ENCODE data around the gene CAPZB.

CAPZB gene

GRCh38 chr1:19444296-19445021 lies 40.9 kb downstream of the CAPZB start:
- TF ChIP-seq CTCF (conservative IDR thresholded peaks at IDR 0.05; ENCODE audit: low read depth, low read length) = no peak
- no peak for DNase-seq (ENCODE audit: low read depth)
- H3K4me3 ChIP-seq (ENCODE audit: low read depth, low read length) = no peak overlapping the region

- DNase-seq (ENCODE audit: low read depth) = no peak
- TF ChIP-seq CTCF (conservative IDR thresholded peaks at IDR 0.05; ENCODE audit: low read depth, low read length) = no peak
- H3K4me3 ChIP-seq (ENCODE audit: low read depth, low read length) = no peak overlapping the region
Observed at GRCh38 chr1:19443326-19443725, 42.0 kb downstream of the CAPZB start.

- no peak overlapping the region for H3K4me3 ChIP-seq (ENCODE audit: low read depth, low read length)
- DNase-seq (ENCODE audit: low read depth) = peak; percentile 52
- TF ChIP-seq CTCF (conservative IDR thresholded peaks at IDR 0.05; ENCODE audit: low read depth, low read length) = no peak
Observed at GRCh38 chr1:19442154-19443096, 42.9 kb downstream of the CAPZB start.

GRCh38 chr1:19441048-19441780 lies 44.1 kb downstream of the CAPZB start:
- H3K4me3 ChIP-seq (ENCODE audit: low read depth, low read length) = no peak overlapping the region
- no peak for TF ChIP-seq CTCF (conservative IDR thresholded peaks at IDR 0.05; ENCODE audit: low read depth, low read length)
- peak; percentile 77 for DNase-seq (ENCODE audit: low read depth)

GRCh38 chr1:19439464-19440171 lies 45.7 kb downstream of the CAPZB start:
- peak; percentile 51 for TF ChIP-seq CTCF (conservative IDR thresholded peaks at IDR 0.05; ENCODE audit: low read depth, low read length)
- DNase-seq (ENCODE audit: low read depth) = peak; percentile 75
- H3K4me3 ChIP-seq (ENCODE audit: low read depth, low read length) = no peak overlapping the region

- no peak for TF ChIP-seq CTCF (conservative IDR thresholded peaks at IDR 0.05; ENCODE audit: low read depth, low read length)
- H3K4me3 ChIP-seq (ENCODE audit: low read depth, low read length) = no peak overlapping the region
- no peak for DNase-seq (ENCODE audit: low read depth)
Observed at GRCh38 chr1:19438516-19439195, 46.7 kb downstream of the CAPZB start.

All from choroid plexus epithelial cell (primary cell).